WTC11 (cell line): ENCODE results near the gene C6orf52. TPM values are rescaled to one million over a fixed set of nuclear protein-coding genes. Genes with fewer than 3 reads are reported as not detected.

ENCODE experiments used
- ATAC-seq: fragments of 200-7000 bp; cut with Tn5 transposase; 2 replicates; pipeline ENCODE4 v1.10.0; 2021; ENCODE audit warnings: mild to moderate bottlenecking, moderate library complexity
- CTCF ChIA-PET: fragments of 300-600 bp; sonication (Branson Sonifier 250); formaldehyde crosslinking; loops from one replicate; lab custom pipeline; 2021; ENCODE audit warnings: antibody characterized with exemption; lab: Charles Lee
- POLR2A ChIA-PET: fragments of 350-600 bp; sonication (Branson Sonifier 250); formaldehyde crosslinking; loops from one replicate; lab custom pipeline; 2021; ENCODE audit warnings: antibody characterized with exemption; lab: Charles Lee
- DNase-seq: peaks from one replicate; pipeline ENCODE4 v3.0.0; 2021; ENCODE audit warnings: low spot score
- H3K27ac Mint-ChIP-seq: 2 replicates; pipeline ENCODE4 v1.8.0; 2021; ENCODE audit warnings: mixed read lengths
- H3K27me3 Mint-ChIP-seq: 2 replicates; pipeline ENCODE4 v1.8.0; 2021; ENCODE audit warnings: low read depth, mild to moderate bottlenecking, moderate library complexity, mixed read lengths
- H3K36me3 Mint-ChIP-seq: 2 replicates; pipeline ENCODE4 v1.8.0; 2021; ENCODE audit warnings: mixed read lengths
- H3K4me1 Mint-ChIP-seq: 2 replicates; pipeline ENCODE4 v1.8.0; 2022; ENCODE audit warnings: mixed read lengths
- H3K4me3 Mint-ChIP-seq: 2 replicates; pipeline ENCODE4 v1.8.0; 2021; ENCODE audit warnings: mild to moderate bottlenecking, moderate library complexity, mixed read lengths
- H3K9me3 Mint-ChIP-seq: 2 replicates; pipeline ENCODE4 v1.8.0; 2021; ENCODE audit warnings: mixed read lengths
- ATF1 ChIP-seq: sonication (generic); formaldehyde crosslinking; IDR thresholded peaks from 2 replicates; pipeline ENCODE4 v1.8.1; 2023; ENCODE audit warnings: mild to moderate bottlenecking, moderate library complexity, missing genetic modification reagents
- CBFB ChIP-seq: sonication (generic); formaldehyde crosslinking; IDR thresholded peaks from 2 replicates; pipeline ENCODE4 v1.8.1; 2022; ENCODE audit warnings: mild to moderate bottlenecking, low read depth, missing genetic modification reagents
- EMX1 ChIP-seq: fragments of 250-450 bp; sonication (Bioruptor Pico); IDR thresholded peaks from 2 replicates; pipeline ENCODE4 v1.8.0; 2021; ENCODE audit warnings: mild to moderate bottlenecking
- FOXJ3 ChIP-seq: sonication (generic); formaldehyde crosslinking; IDR thresholded peaks from 2 replicates; pipeline ENCODE4 v1.9.0; 2021; ENCODE audit warnings: missing genetic modification reagents, mild to moderate bottlenecking, borderline replicate concordance
- MXD4 ChIP-seq: fragments of 250-450 bp; sonication (Bioruptor Pico); IDR thresholded peaks from 2 replicates; pipeline ENCODE4 v1.8.0; 2021; ENCODE audit warnings: mild to moderate bottlenecking, moderate library complexity, borderline replicate concordance
- NFATC4 ChIP-seq: fragments of 250-450 bp; sonication (Bioruptor Pico); IDR thresholded peaks from 2 replicates; pipeline ENCODE4 v1.9.0; 2021; ENCODE audit warnings: mild to moderate bottlenecking
- NFE2L1 ChIP-seq: sonication (generic); formaldehyde crosslinking; IDR thresholded peaks from 2 replicates; pipeline ENCODE4 v1.8.1; 2023; ENCODE audit warnings: missing genetic modification reagents
- SMAD4 ChIP-seq: sonication (generic); formaldehyde crosslinking; IDR thresholded peaks from 2 replicates; pipeline ENCODE4 v1.8.0; 2022; ENCODE audit warnings: mild to moderate bottlenecking, missing genetic modification reagents
- ZNF138 ChIP-seq: sonication (generic); formaldehyde crosslinking; conservative IDR thresholded peaks from 2 replicates; pipeline ENCODE4 v1.8.1; 2022; ENCODE audit warnings: mild to moderate bottlenecking, moderate library complexity, missing genetic modification reagents
- ZNF416 ChIP-seq: fragments of 250-450 bp; sonication (Bioruptor Pico); IDR thresholded peaks from 2 replicates; pipeline ENCODE4 v1.9.0; 2021; ENCODE audit warnings: mild to moderate bottlenecking, inconsistent platforms
- total RNA-seq: library from RNA; stranded (reverse); gene quantifications from 3 replicates; pipeline ENCODE4 v1.2.3, GENCODE V29; 2021
- TF ChIP-seq, protein P1 (sequence below): sonication (generic); formaldehyde crosslinking; IDR thresholded peaks from 2 replicates; pipeline ENCODE4 v1.8.1; 2022; ENCODE audit warnings: low read depth, missing genetic modification reagents, borderline replicate concordance
- TF ChIP-seq, protein P2 (sequence below): sonication (generic); formaldehyde crosslinking; IDR thresholded peaks from 2 replicates; pipeline ENCODE4 v1.8.0; 2022; ENCODE audit warnings: missing genetic modification reagents
- TF ChIP-seq, protein P3 (sequence below): sonication (generic); formaldehyde crosslinking; IDR thresholded peaks from 2 replicates; pipeline ENCODE4 v1.8.1; 2022; ENCODE audit warnings: mild to moderate bottlenecking, moderate library complexity, missing genetic modification reagents
- TF ChIP-seq, protein P4 (sequence below): sonication (generic); formaldehyde crosslinking; IDR thresholded peaks from 2 replicates; pipeline ENCODE4 v1.8.1; 2022; ENCODE audit warnings: missing genetic modification reagents, borderline replicate concordance
- TF ChIP-seq, protein P5 (sequence below): fragments of 250-450 bp; sonication (Bioruptor Pico); IDR thresholded peaks from 2 replicates; pipeline ENCODE4 v1.8.0; 2021; ENCODE audit warnings: mild to moderate bottlenecking

Gene C6orf52
- total RNA-seq, 1 experiment from 2014 or later: 0.42 TPM

DNA sequence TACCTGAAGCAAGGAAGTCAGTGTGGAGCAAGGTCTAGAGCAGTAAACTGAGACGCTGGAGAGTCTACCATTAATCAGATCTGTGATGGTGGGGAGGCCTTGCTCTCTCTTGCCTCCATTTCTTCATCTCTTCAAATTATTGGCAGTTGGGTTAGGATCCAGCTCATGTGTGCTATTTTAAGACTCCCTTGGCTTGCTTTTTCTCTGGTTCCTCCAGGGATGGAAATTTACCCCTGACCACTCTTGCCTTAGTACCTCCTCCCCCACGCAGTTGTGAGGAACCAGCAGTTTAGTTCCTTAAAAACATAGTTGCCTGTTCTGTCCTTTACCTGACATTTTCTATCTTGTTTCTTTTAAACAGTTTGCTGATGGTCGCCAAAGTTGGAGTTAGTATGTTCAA lies 35.8 kb upstream of the C6orf52 start:
- Mint-ChIP-seq H3K27me3 (no peaks in the 10 kb centered on the region), H3K9me3 (no peaks in the 10 kb centered on the region), H3K36me3 (peaks cover 61% of the 10 kb centered on the region), H3K4me1 (0 out of 2 replicates have a peak, but pooled peaks cover 2% of the 10 kb centered on the region), H3K27ac (no peak overlapping the region), H3K4me3 (no peak overlapping the region)
- DNase-seq (no peak), ATAC-seq (no peak)
- POLR2A ChIA-PET: no interaction called here
- TF ChIP-seq ZNF138 (CRISPR knock-in tag) (no peak), EMX1 (CRISPR knock-in tag) (no peak), FOXJ3 (CRISPR knock-in tag) (no peak), NFATC4 (CRISPR knock-in tag) (no peak), CBFB (no peak), SMAD4 (CRISPR knock-in tag) (no peak)
- TF ChIP-seq, protein P1, sequence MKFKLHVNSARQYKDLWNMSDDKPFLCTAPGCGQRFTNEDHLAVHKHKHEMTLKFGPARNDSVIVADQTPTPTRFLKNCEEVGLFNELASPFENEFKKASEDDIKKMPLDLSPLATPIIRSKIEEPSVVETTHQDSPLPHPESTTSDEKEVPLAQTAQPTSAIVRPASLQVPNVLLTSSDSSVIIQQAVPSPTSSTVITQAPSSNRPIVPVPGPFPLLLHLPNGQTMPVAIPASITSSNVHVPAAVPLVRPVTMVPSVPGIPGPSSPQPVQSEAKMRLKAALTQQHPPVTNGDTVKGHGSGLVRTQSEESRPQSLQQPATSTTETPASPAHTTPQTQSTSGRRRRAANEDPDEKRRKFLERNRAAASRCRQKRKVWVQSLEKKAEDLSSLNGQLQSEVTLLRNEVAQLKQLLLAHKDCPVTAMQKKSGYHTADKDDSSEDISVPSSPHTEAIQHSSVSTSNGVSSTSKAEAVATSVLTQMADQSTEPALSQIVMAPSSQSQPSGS (CRISPR knock-in tag): no peak
- TF ChIP-seq, protein P2, sequence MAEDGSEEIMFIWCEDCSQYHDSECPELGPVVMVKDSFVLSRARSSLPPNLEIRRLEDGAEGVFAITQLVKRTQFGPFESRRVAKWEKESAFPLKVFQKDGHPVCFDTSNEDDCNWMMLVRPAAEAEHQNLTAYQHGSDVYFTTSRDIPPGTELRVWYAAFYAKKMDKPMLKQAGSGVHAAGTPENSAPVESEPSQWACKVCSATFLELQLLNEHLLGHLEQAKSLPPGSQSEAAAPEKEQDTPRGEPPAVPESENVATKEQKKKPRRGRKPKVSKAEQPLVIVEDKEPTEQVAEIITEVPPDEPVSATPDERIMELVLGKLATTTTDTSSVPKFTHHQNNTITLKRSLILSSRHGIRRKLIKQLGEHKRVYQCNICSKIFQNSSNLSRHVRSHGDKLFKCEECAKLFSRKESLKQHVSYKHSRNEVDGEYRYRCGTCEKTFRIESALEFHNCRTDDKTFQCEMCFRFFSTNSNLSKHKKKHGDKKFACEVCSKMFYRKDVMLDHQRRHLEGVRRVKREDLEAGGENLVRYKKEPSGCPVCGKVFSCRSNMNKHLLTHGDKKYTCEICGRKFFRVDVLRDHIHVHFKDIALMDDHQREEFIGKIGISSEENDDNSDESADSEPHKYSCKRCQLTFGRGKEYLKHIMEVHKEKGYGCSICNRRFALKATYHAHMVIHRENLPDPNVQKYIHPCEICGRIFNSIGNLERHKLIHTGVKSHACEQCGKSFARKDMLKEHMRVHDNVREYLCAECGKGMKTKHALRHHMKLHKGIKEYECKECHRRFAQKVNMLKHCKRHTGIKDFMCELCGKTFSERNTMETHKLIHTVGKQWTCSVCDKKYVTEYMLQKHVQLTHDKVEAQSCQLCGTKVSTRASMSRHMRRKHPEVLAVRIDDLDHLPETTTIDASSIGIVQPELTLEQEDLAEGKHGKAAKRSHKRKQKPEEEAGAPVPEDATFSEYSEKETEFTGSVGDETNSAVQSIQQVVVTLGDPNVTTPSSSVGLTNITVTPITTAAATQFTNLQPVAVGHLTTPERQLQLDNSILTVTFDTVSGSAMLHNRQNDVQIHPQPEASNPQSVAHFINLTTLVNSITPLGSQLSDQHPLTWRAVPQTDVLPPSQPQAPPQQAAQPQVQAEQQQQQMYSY: no peak
- CTCF ChIA-PET: no interaction called here

DNA sequence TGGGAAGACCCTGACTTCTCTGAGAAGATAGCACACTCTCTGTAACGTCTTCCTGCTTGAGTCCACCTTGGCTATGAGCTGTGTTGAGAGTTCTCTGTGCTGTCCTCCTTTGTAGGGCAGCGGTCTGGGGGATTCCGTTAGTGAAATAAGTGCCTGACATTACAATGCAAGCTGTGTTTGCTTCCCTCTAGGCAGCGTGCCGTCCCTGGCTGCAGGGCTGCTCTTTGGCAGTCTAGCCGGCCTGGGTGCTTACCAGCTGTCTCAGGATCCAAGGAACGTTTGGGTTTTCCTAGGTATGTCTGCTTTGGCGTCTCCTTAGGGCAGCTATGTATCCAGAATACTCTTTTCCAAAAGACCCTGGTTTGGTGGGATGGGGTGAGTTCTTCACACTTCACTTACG lies 31.3 kb upstream of the C6orf52 start:
- H3K9me3 Mint-ChIP-seq: peaks cover 8% of the 10 kb centered on the region; the same call in 1 of the 2 replicates
- H3K4me1 Mint-ChIP-seq: peaks cover 28% of the 10 kb centered on the region
- no peak overlapping the region for H3K4me3 Mint-ChIP-seq
- CTCF ChIA-PET: interaction anchor here (2.3 kb wide), 1 partner anchor 260 kb away, joined by 6 read pairs; no protein-coding TSS in a partner anchor
- ATAC-seq: no peak
- H3K36me3 Mint-ChIP-seq: peaks cover 39% of the 10 kb centered on the region
- POLR2A ChIA-PET: no interaction called here
- no peak for DNase-seq
- peak overlapping the region; percentile 86 for H3K27ac Mint-ChIP-seq
- TF ChIP-seq SMAD4 (CRISPR knock-in tag) (no peak), NFE2L1 (CRISPR knock-in tag) (no peak), ATF1 (no peak), ZNF416 (CRISPR knock-in tag) (no peak), MXD4 (CRISPR knock-in tag) (no peak)
- TF ChIP-seq, protein P3, sequence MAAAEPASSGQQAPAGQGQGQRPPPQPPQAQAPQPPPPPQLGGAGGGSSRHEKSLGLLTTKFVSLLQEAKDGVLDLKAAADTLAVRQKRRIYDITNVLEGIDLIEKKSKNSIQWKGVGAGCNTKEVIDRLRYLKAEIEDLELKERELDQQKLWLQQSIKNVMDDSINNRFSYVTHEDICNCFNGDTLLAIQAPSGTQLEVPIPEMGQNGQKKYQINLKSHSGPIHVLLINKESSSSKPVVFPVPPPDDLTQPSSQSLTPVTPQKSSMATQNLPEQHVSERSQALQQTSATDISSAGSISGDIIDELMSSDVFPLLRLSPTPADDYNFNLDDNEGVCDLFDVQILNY (CRISPR knock-in tag): no peak
- TF ChIP-seq, protein P4, sequence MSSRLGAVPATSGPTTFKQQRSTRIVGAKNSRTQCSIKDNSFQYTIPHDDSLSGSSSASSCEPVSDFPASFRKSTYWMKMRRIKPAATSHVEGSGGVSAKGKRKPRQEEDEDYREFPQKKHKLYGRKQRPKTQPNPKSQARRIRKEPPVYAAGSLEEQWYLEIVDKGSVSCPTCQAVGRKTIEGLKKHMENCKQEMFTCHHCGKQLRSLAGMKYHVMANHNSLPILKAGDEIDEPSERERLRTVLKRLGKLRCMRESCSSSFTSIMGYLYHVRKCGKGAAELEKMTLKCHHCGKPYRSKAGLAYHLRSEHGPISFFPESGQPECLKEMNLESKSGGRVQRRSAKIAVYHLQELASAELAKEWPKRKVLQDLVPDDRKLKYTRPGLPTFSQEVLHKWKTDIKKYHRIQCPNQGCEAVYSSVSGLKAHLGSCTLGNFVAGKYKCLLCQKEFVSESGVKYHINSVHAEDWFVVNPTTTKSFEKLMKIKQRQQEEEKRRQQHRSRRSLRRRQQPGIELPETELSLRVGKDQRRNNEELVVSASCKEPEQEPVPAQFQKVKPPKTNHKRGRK (CRISPR knock-in tag): no peak
- TF ChIP-seq, protein P5, sequence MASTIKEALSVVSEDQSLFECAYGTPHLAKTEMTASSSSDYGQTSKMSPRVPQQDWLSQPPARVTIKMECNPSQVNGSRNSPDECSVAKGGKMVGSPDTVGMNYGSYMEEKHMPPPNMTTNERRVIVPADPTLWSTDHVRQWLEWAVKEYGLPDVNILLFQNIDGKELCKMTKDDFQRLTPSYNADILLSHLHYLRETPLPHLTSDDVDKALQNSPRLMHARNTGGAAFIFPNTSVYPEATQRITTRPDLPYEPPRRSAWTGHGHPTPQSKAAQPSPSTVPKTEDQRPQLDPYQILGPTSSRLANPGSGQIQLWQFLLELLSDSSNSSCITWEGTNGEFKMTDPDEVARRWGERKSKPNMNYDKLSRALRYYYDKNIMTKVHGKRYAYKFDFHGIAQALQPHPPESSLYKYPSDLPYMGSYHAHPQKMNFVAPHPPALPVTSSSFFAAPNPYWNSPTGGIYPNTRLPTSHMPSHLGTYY (CRISPR knock-in tag): no peak
- H3K27me3 Mint-ChIP-seq: no peaks in the 10 kb centered on the region
